ELF-1 (cell line): Measurements from ENCODE around the gene MEGF10.

ENCODE experiments used
- DNase-seq: peaks from one replicate; pipeline ENCODE4 v3.0.0-alpha.2; 2016; ENCODE audit warnings: low read depth, low spot score

MEGF10 gene

DNA sequence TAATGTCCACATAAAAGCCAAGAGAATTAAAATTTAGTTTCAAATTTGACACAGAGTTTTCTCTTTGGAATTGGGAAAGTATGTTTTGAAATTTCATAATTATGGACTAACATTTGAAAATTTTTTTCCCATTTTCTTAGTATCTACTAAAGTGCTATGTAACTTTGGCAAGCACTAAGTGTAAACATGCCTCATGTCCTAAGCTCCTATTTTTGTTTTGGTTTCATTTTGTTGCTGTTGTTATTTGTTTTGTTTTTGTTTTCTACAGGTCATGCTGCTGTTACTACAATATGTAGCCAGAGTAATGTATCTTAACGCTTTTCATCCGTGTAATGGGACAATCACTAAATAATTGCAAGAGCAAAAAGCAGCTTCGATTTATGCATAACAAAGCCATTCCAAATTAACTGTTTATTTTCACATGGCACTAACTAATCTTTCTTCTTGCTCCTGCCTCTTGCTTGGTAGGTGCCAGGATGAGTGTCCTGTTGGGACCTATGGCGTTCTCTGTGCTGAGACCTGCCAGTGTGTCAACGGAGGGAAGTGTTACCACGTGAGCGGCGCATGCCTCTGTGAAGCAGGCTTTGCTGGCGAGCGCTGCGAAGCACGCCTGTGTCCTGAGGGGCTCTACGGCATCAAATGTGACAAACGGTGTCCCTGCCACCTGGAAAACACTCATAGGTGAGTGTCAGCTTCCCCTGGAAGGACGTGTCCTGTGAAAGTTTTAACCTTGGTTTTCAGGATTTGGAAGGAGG, 119.5 kb downstream of the MEGF10 start:
- no peak for DNase-seq

- DNase-seq = no peak
Observed at GRCh38 chr5:127410959-127411358, 120.4 kb downstream of the MEGF10 start.

DNA sequence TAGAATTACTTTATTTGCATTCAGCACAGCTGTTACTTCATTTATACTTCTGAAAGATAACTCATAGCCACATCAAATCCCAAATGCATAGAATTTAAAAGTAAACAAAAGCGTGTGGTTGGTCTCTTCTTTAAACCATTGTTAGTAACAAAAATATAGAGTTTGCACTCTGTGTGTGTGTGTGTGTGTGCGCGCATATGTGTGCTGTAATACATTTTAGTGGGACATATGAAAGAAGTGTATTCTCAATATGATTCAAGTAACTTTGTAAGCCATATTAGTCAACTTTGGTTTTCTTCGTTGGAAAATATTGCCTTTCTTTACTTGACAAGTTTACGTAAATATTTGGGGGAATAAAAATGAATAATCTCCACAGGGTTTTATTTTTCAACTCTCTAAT, 120.8 kb downstream of the MEGF10 start:
- DNase-seq = no peak

GRCh38 chr5:127412698-127413097, 122.1 kb downstream of the MEGF10 start:
- DNase-seq = peak; percentile 49

DNA sequence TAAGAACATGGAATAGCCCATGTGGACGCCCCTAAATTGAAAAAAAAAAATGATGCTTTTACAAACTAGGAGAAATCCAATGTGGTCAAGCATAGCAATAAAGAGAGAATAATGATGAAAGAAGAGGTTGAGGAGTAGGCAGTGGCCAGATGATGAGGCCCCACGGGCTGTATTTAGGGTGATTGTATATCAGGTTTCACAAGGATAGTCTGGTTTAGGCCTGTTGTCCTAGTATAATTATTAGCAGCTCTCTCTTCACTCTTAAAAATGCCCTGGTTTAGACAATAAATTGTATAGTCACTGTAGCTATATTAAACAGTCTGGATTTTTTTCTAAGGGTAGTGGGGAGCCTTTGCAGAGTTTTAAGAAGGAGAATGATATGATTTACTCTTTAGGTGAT, 124.4 kb downstream of the MEGF10 start:
- DNase-seq = no peak

DNA sequence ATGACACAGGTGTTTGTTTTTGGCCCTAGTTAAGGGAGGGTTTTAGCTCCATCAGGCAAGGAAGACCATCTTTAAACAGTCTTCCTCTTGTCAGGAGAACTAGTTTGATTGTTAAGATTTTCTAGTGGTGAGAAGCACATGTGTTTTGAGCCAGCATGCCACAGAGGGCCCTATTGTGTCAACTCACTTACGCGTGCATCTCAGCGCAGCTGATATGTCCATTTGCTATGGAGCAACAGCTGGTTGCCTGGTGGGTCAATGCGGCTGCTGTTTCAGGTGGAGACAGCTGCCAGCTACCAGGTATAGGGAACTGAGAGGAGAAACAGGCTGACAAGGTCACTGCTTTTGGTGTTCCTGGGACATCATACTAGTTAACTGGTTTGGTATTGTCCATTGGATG, 126.3 kb downstream of the MEGF10 start:
- no peak for DNase-seq

- no peak for DNase-seq
Observed at GRCh38 chr5:127417528-127417927, 126.9 kb downstream of the MEGF10 start.

- no peak for DNase-seq
Observed at GRCh38 chr5:127418367-127418766, 127.8 kb downstream of the MEGF10 start.

DNA sequence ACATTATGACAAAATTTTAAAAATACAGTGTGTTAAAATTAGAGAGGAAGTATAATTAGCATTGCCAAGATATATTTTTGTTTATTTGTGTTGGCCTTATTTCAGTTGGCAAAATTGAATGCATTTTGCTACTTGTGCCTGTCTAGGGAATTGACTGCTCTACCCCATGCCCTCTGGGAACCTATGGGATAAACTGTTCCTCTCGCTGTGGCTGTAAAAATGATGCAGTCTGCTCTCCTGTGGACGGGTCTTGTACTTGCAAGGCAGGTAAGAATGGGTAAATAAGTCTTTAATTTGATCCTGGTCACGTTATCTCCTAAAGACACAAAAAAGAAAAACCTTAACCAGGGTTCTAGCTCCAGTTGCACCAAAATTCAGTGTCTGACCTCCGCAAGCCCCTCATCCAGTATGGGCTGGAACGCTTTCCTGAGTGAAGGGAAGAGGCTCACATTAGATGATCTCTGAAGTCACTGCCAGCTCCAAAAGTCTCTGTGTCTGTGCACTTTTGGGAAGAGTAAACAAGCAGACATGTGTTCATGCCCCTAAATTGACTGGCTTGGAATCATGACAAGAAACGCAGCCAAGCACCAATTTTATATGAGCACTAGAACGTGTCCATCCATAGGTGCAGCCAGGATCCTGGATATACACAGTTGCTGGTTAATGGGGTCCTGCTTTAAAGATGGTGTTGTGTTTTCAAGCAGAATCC, 128.5 kb downstream of the MEGF10 start:
- no peak for DNase-seq

GRCh38 chr5:127419683-127420257, 129.2 kb downstream of the MEGF10 start:
- no peak for DNase-seq

DNA sequence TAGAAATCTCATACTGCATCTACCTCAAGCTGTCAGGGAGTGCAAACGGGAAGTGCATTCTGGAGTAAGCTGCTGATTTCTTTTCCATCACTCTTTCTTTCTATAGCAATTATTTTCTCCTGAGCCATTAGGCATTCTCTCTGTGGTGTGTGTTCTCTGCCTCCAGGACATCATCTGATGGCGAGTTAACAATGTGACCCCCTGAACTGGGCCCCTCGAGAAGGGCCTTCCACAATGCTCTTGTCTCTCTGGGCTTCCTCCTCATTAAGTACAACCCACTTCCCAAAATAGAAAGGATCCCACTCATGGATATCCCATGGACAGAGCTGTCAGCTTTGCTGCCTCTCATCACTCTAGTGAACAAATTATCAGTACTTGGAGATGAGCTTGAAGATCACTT, 130.2 kb downstream of the MEGF10 start:
- no peak for DNase-seq

GRCh38 chr5:127421471-127421870, 130.9 kb downstream of the MEGF10 start:
- no peak for DNase-seq

DNA sequence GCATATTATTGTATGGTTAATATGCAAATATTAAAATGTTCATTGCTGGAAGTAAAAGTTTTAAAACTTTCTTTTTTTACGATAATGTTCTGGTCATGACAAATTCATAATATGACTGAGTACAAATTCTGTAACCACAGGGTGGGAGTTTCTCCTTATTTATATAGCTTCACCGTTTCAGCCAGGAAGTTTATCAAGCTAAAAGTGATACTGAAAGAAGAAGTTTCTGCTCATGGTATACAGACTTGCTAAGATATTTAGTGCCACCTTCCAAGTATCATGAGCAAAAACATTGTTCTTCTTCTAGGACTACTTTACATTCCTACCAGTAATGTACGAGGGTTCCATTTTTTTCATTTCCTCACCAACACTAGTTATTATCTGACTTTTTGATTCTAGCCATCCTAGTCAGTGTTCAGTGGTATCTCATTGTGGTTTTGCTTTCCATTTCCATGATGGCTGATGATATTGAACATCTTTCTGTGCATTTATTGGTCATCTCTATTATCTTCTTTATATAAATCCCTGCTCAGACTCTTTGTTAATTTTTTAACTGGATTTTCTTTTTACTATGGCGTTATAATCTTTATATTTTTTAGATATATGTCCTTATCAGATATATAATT, 132.7 kb downstream of the MEGF10 start:
- no peak for DNase-seq

DNA sequence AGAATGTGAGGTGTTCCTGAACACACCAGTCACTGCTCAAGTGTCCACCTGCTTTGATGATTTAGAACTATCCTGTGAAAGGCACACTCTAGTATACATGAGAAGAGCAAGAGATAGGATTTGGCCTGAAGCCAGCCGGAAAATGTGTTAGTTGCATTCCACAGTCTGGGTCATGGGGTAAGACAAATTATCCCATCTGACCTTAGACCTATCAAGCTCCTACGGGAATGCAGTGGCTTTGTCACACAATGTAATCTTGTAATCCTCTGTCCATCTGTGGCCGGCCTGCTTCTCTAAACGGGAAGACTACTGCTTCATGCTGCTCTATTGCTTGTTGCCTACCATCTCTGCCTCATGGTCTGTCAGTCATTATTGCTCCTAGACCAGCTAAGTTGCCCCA, 134.4 kb downstream of the MEGF10 start:
- peak; percentile 40 for DNase-seq

DNA sequence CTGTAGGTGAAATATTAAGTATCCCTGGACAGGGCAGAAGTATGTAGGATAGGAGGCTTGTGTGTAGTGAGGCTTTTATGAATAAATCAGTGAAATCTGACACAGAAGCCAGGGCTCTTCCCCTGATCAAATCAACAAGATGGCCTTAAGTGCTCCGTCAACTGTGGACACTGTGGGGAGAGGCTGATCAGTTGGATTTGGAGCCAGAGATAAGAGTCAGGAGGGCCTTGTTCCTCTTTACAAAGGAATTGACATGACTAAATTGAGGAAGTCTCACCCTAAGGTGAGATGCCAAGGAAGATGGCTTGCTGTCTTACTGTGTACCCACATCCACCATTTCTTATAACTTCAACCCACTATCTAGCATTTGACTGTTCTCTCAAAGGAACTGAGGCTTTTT, 135.3 kb downstream of the MEGF10 start:
- no peak for DNase-seq

GRCh38 chr5:127426661-127427060, 136.1 kb downstream of the MEGF10 start:
- DNase-seq = no peak

GRCh38 chr5:127428276-127428675, 137.7 kb downstream of the MEGF10 start:
- DNase-seq = no peak

- DNase-seq = no peak
Observed at GRCh38 chr5:127428748-127429147, 138.2 kb downstream of the MEGF10 start.

- DNase-seq = no peak
Observed at GRCh38 chr5:127429928-127430327, 139.3 kb downstream of the MEGF10 start.

- no peak for DNase-seq
Observed at GRCh38 chr5:127430627-127431026, 140.0 kb downstream of the MEGF10 start.

DNA sequence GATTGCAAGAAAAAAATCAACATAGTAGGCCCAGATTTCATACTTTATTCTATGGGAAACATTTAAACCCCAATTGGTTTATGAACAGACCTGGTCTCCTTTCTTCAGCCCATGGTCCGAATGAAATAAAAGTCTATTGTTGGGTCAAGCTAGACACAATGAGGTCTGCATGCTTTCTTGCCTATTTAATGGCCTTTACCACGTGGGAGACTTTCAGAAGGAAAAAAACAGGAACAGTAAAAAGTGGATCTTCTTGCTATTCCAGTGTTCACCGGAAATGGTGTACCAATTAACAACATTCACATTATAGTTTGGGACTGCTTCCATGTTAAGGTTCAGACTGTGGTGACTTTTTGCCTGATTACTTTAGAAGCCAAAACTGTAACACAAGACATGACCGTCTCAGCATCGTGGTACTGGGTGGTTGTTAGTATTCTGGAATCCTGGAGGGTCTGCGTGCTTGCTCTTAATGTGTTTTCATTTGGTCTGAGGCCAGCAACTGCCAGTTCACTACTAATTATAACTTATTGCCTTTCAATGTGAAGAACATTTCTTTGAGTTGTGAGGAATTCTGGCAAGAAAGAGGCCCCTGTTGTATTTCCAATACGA, 141.5 kb downstream of the MEGF10 start:
- DNase-seq = no peak

- DNase-seq = no peak
Observed at GRCh38 chr5:127433526-127433925, 142.9 kb downstream of the MEGF10 start.
